GM13976 (cell line): ENCODE data around the gene SYNJ2.

Experiments
- DNase-seq: peaks from one replicate; pipeline ENCODE4 v3.0.0; 2012; ENCODE audit warnings: low spot score
- CTCF ChIP-seq: IDR thresholded peaks from 2 replicates; pipeline ENCODE4 v1.5.1; 2012; ENCODE audit warnings: borderline replicate concordance, mild to moderate bottlenecking; ENCODE audit not compliant: insufficient read depth; ENCODE audit errors: extremely low read depth, missing control alignments, control extremely low read depth
- in situ Hi-C: fragments of 300-500 bp; cut with MboI; formaldehyde crosslinking; loops from one replicate; pipeline ENCODE4 v1.12.0; 2022; ENCODE audit warnings: low sequenced_read_pairs, mixed read lengths, inconsistent platforms; ENCODE audit not compliant: unreplicated experiment

SYNJ2 gene

GRCh38 chr6:157956171-157956730 is 25.4 kb upstream of the SYNJ2 start:
- DNase-seq, result no peak
- in situ Hi-C loops, result no loop called here
- no peak for TF ChIP-seq CTCF

DNA sequence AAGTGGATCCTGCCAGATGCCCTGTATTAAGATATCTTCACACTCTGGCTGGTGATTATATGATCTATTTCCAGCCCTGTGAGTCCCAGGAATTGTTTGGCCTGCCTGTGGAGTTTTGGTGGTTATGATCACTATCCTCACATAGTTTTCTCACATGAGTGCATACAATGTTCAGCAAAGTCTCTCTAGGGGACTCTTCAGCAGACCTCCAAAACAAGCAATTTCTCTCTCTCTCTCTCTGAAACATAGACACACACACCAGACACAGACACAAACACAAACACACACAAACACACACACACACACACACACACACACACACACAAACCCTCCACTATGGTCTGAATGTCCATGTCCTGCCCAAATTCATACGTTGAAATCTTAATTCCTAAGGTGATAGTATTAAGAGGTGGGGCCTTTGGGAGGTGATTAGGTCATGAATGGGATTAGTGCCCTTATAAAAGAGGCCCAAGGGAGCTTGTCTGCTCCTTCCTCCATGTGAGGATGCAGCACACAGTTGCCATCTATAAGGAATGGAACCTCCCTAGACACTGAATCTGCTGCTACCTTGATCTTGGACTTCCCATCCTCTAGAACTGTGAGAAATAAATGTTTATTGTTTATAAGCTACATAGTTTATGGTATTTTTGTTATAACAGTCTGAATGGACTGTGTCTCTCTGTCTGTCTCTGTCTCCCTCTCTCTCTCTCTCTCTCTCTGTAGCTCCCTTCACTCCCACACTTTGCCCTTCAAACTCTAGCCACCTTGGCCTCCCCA is 22.0 kb upstream of the SYNJ2 start:
- no peak for TF ChIP-seq CTCF
- in situ Hi-C loops, result no loop called here
- DNase-seq, result no peak

GRCh38 chr6:157961153-157961831 is 20.4 kb upstream of the SYNJ2 start:
- no peak for DNase-seq
- TF ChIP-seq CTCF, result no peak
- in situ Hi-C loops, result no loop called here

DNA sequence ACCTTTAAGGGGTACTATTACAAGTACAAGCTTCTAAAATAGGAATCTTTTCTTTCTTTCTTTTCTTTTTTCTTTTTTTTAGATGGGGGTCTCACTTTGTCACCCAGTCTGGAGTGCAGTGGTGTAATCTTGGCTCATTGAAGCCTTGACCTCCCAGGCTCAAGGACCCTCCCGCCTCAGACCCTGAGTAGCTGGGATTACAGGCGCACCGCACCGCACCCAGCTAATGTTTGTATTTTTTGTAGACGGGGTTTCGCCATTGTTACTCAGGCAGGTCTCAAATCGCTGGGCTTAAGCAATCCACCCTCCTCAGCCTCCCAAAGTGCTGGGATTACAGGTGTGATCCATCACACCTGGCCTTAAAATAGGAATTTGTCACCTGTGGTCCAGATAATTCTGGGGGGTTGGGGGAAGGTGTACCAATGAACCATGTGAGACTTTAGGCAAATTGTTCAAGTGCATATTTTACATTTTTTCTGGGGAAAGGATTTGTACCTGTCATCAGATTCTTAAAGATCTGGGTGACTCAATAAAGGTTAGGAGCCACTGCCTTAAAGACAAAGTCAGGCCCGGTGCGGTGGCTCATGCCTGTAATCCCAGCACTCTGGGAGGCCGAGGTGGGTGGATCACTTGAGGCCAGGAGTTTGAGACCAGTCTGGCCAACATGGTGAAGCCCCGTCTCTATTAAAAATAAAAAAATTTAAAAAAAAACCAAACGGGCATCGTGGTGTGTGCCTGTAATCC is 19.7 kb upstream of the SYNJ2 start:
- in situ Hi-C loops, result no loop called here
- no peak for TF ChIP-seq CTCF
- no peak for DNase-seq

GRCh38 chr6:157962601-157963302 is 18.9 kb upstream of the SYNJ2 start:
- in situ Hi-C loops, result no loop called here
- TF ChIP-seq CTCF, result no peak
- no peak for DNase-seq

DNA sequence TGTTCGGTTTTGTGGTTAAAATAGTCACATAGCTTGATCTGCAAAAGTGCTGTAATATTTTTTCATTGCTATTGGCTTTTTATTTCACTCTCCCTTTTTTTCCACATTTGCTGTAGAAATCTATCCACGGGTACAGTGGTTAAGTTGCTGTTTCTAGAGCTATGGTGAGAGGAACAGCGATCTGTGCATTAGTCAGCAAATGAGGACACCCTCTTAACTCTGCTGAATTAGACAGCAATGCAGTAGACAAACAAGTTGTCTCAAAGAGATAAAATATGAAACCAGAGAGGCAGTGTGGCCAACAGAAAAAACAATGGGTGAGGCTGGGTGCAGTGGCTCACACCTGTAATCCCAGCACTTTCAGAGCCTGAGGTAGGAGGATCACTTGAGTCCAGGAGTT is 17.6 kb upstream of the SYNJ2 start:
- in situ Hi-C loops, result no loop called here
- TF ChIP-seq CTCF, result no peak
- DNase-seq, result no peak
